B cell (primary cell): ENCODE results near the gene TFF1. TPM values are rescaled to one million over a fixed set of nuclear protein-coding genes. Genes with fewer than 3 reads are reported as not detected.
A peak's percentile ranks its signal among the peaks of the same experiment; 100 is the strongest.

ENCODE experiments used
- ATAC-seq: fragments of 200-7000 bp; cut with Tn5 transposase; one replicate; pipeline ENCODE4 v1.10.0; 2021; ENCODE audit warnings: low read depth, mild to moderate bottlenecking, moderate number of reproducible peaks, moderate library complexity
- CTCF ChIA-PET: fragments of 350-600 bp; sonication (Branson Sonifier 250); formaldehyde crosslinking; loops from one replicate; lab custom pipeline; 2021; ENCODE audit warnings: antibody characterized with exemption, inconsistent platforms; lab: Charles Lee
- POLR2A ChIA-PET: fragments of 350-600 bp; sonication (Branson Sonifier 250); formaldehyde crosslinking; loops from one replicate; lab custom pipeline; 2021; ENCODE audit warnings: antibody characterized with exemption; lab: Charles Lee
- DNase-seq: peaks from one replicate; pipeline ENCODE4 v3.0.0; 2013
- H2AFZ ChIP-seq: 2 replicates; pipeline ENCODE4 v1.6.1; 2012; ENCODE audit warnings: mild to moderate bottlenecking, low read depth, low read length; ENCODE audit not compliant: insufficient read depth, poor library complexity, severe bottlenecking
- H3K27ac ChIP-seq, 2 donors: 1 replicate in 1 of 2; 2 replicates in 1 of 2; pipeline ENCODE4 v1.5.1; 2012 to 2013; ENCODE audit warnings: low read length in 2 of 2, mild to moderate bottlenecking in 2 of 2, moderate library complexity in 1 of 2
- H3K27me3 ChIP-seq, 4 experiments: fragments of 200-600 bp in 1 of 4; sonication (generic) in 1 of 4; replicated peaks in 1 of 4; 1 replicate in 2 of 4; 2 replicates in 2 of 4; pipeline versions ENCODE4 v1.6.1 to v1.7.0; 2013 to 2016; ENCODE audit warnings: low read length in 3 of 4, mild to moderate bottlenecking in 2 of 4, mixed read lengths in 1 of 4, moderate library complexity in 1 of 4; ENCODE audit not compliant: insufficient read depth in 4 of 4, control insufficient read depth in 3 of 4; ENCODE audit errors: control extremely low read depth in 1 of 4
- H3K36me3 ChIP-seq, 2 experiments: replicated peaks in 1 of 2; 1 replicate in 1 of 2; 2 replicates in 1 of 2; pipeline versions ENCODE4 v1.6.1 to v1.7.1; 2013; ENCODE audit warnings: low read length in 1 of 2; ENCODE audit not compliant: insufficient read depth in 2 of 2, control insufficient read depth in 1 of 2; ENCODE audit errors: control extremely low read depth in 1 of 2, extremely low read depth in 1 of 2
- H3K4me1 ChIP-seq, 2 donors: fragments of 200-600 bp in 1 of 2; sonication (generic) in 1 of 2; 1 replicate in 1 of 2; 2 replicates in 1 of 2; pipeline versions ENCODE4 v1.5.1 to v1.6.1; 2013 to 2017; ENCODE audit warnings: low read length in 2 of 2; ENCODE audit not compliant: control insufficient read depth in 2 of 2, insufficient read depth in 2 of 2
- H3K4me2 ChIP-seq: replicated peaks from 2 replicates; pipeline ENCODE3; 2012; ENCODE audit warnings: mild to moderate bottlenecking, low read depth, low read length; ENCODE audit not compliant: poor library complexity, severe bottlenecking
- H3K4me3 ChIP-seq, 5 experiments: fragments of 200-600 bp in 1 of 5; sonication (generic) in 1 of 5; 1 replicate in 3 of 5; 2 replicates in 2 of 5; pipeline versions ENCODE4 v1.5.1 to v1.7.0; 2011 to 2016; ENCODE audit warnings: low read length in 4 of 5, mild to moderate bottlenecking in 4 of 5, low read depth in 2 of 5, control low read depth in 1 of 5, moderate library complexity in 1 of 5; ENCODE audit not compliant: insufficient read depth in 1 of 5; ENCODE audit errors: control extremely low read depth in 1 of 5, extremely low read depth in 1 of 5
- H3K79me2 ChIP-seq: fragments of 200-600 bp; sonication (generic); one replicate; pipeline ENCODE4 v1.6.0; 2016; ENCODE audit warnings: low read length; ENCODE audit not compliant: control insufficient read depth, insufficient read depth
- H3K9ac ChIP-seq: fragments of 200-600 bp; sonication (generic); 2 replicates; pipeline ENCODE4 v1.6.1; 2017; ENCODE audit warnings: mild to moderate bottlenecking, low read length, moderate library complexity
- H3K9me3 ChIP-seq, 3 donors: one replicate each; pipeline versions ENCODE4 v1.6.1 to v1.7.1; 2013; ENCODE audit warnings: low read length in 2 of 3; ENCODE audit not compliant: control insufficient read depth in 2 of 3, insufficient read depth in 1 of 3; ENCODE audit errors: control extremely low read depth in 1 of 3
- H4K20me1 ChIP-seq: 2 replicates; pipeline ENCODE4 v1.6.0; 2012; ENCODE audit warnings: mild to moderate bottlenecking, low read length; ENCODE audit not compliant: insufficient read depth, control insufficient read depth, poor library complexity, severe bottlenecking
- H3K27ac Mint-ChIP-seq: one replicate; pipeline ENCODE4 v1.8.0; 2021; ENCODE audit warnings: mixed read lengths
- H3K27me3 Mint-ChIP-seq: one replicate; pipeline ENCODE4 v1.8.0; 2021; ENCODE audit warnings: mixed read lengths
- H3K4me1 Mint-ChIP-seq: one replicate; pipeline ENCODE4 v1.8.0; 2021; ENCODE audit warnings: mixed read lengths
- H3K4me3 Mint-ChIP-seq: one replicate; pipeline ENCODE4 v1.8.0; 2021; ENCODE audit warnings: mixed read lengths
- H3K9me3 Mint-ChIP-seq: one replicate; pipeline ENCODE4 v1.8.0; 2022; ENCODE audit warnings: mixed read lengths; ENCODE audit not compliant: insufficient read depth
- EZH2 ChIP-seq: IDR thresholded peaks from 2 replicates; pipeline ENCODE4 v1.6.1; 2012; ENCODE audit warnings: borderline replicate concordance, low read depth, mild to moderate bottlenecking, moderate library complexity, low read length; ENCODE audit not compliant: insufficient read depth, poor library complexity, severe bottlenecking
- WGBS: methylation state at CpG from one replicate; pipeline ENCODE4 v1.1.5; 2013; ENCODE audit warnings: missing lambda C conversion rate; ENCODE audit not compliant: insufficient coverage; 5-methylcytosine and 5-hydroxymethylcytosine counted together
- intact Hi-C: fragments of 100-400 bp; cut with micrococcal nuclease; formaldehyde crosslinking; loops from one replicate; pipeline ENCODE4 v1.10.0; 2022
- polyA plus RNA-seq: library from polyadenylated mRNA; depleted of rRNA; stranded (reverse); fragments of >200 nt; gene quantifications from 2 replicates; pipeline ENCODE4 v1.2.3, GENCODE V29; 2012
- total RNA-seq, 2 donors: library from RNA; stranded (reverse); fragments of 120-200 nt in 1 of 2; gene quantifications; 1 replicate in 1 of 2; 2 replicates in 1 of 2; pipeline versions ENCODE4 v1.2.3 to v1.2.4, GENCODE V29; 2013 to 2022
- TF ChIP-seq, protein P1 (sequence below): fragments of 200-600 bp; IDR thresholded peaks from one replicate; pipeline ENCODE4 v1.8.0; 2022; ENCODE audit warnings: antibody characterized with exemption, mild to moderate bottlenecking

TFF1 gene
- total and polyA plus RNA-seq, 2 donors (not counting 1 experiment from before 2014, with no cell fraction given), result not detected

DNA sequence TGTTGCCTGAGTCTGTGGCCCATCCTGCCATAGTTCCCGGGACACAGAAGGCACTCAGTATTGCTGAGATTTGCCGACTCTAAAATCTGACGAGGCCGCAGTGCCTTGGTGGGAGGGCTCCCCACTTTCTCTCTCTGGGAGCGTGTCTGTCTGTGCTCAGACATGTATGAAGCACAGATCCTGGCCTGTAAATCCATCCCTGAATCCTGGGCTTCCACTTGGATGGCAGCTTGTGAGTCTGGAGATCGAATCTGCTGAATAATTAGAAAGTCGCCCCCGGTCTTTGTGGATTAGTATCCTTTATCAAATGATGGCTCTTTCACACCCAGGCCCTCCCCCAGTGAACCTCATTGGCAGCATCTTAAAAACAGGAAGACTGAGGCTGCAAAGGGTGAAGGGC is 47.7 kb upstream of the TFF1 start:
- peaks cover 14% of the 10 kb centered on the region for H3K27me3 Mint-ChIP-seq
- ChIA-PET POLR2A (no interaction called here), CTCF (interaction anchor here (1.2 kb wide), 1 partner anchor 577 kb away, joined by 3 read pairs; no protein-coding TSS in a partner anchor)
- H2AFZ ChIP-seq, result no peak overlapping the region
- H3K9me3 ChIP-seq, result no peaks in the 10 kb centered on the region
- H3K4me1 ChIP-seq, result peaks cover 6 to 16% of the 10 kb centered on the region in 2 donors
- DNase-seq, result no peak
- intact Hi-C loops, result loop anchor here (2.0 kb wide), 1 partner anchor 21 kb away; no protein-coding TSS in a partner anchor
- H3K27me3 ChIP-seq, result peaks cover 0 to 3% (median 0%) of the 10 kb centered on the region in 4 experiments
- no peak overlapping the region for H3K4me2 ChIP-seq
- H3K9me3 Mint-ChIP-seq, result no peaks in the 10 kb centered on the region
- no peaks in the 10 kb centered on the region for H3K36me3 ChIP-seq
- H3K79me2 ChIP-seq, result no peaks in the 10 kb centered on the region
- WGBS, result 94% methylated on average over 6 of the region's 8 CpGs
- no peak overlapping the region for H3K9ac ChIP-seq
- no peak overlapping the region for H3K27ac ChIP-seq
- no peaks in the 10 kb centered on the region for H4K20me1 ChIP-seq
- no peak overlapping the region for H3K4me3 ChIP-seq
- H3K4me3 Mint-ChIP-seq, result no peak overlapping the region
- peak overlapping the region; percentile 33 for H3K27ac Mint-ChIP-seq
- TF ChIP-seq, protein P1, sequence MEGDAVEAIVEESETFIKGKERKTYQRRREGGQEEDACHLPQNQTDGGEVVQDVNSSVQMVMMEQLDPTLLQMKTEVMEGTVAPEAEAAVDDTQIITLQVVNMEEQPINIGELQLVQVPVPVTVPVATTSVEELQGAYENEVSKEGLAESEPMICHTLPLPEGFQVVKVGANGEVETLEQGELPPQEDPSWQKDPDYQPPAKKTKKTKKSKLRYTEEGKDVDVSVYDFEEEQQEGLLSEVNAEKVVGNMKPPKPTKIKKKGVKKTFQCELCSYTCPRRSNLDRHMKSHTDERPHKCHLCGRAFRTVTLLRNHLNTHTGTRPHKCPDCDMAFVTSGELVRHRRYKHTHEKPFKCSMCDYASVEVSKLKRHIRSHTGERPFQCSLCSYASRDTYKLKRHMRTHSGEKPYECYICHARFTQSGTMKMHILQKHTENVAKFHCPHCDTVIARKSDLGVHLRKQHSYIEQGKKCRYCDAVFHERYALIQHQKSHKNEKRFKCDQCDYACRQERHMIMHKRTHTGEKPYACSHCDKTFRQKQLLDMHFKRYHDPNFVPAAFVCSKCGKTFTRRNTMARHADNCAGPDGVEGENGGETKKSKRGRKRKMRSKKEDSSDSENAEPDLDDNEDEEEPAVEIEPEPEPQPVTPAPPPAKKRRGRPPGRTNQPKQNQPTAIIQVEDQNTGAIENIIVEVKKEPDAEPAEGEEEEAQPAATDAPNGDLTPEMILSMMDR, result no peak
- no peak for TF ChIP-seq EZH2
- ATAC-seq, result no peak
- peaks cover 32% of the 10 kb centered on the region for H3K4me1 Mint-ChIP-seq

DNA sequence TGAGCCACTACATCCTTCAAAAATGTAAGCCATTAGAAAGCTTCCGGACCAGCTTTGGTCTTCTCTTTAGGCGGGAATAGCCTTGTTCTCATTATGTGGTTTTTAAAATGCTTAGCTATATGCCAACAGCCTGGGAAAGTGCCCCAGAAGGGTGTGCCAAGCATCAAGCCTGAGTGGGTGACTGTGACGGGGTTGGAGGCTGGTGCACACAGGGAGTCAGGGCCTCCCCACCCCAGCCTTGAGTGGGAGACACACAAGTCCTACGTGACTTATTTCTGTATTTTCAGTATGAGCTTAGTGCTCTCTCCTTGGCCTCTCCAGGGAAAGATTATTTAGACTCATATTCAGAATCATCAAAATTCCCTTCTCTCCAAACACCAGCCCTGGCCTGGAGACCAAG is 47.2 kb upstream of the TFF1 start:
- H3K9me3 Mint-ChIP-seq, result no peaks in the 10 kb centered on the region
- Histone ChIP-seq H2AFZ (no peak overlapping the region), H3K9me3 (no peaks in the 10 kb centered on the region), H3K4me3 (no peak overlapping the region), H3K27ac (no peak overlapping the region), H3K27me3 (no peaks in the 10 kb centered on the region), H3K79me2 (no peaks in the 10 kb centered on the region), H3K4me1 (peaks cover 6 to 16% of the 10 kb centered on the region in 2 donors), H3K9ac (no peak overlapping the region), H3K4me2 (no peak overlapping the region), H3K36me3 (no peaks in the 10 kb centered on the region), H4K20me1 (no peaks in the 10 kb centered on the region)
- peaks cover 32% of the 10 kb centered on the region for H3K4me1 Mint-ChIP-seq
- ATAC-seq (no peak), DNase-seq (no peak)
- intact Hi-C loops, result no loop called here
- TF ChIP-seq, protein P1, result no peak
- no peak for TF ChIP-seq EZH2
- ChIA-PET POLR2A (no interaction called here), CTCF (interaction anchor here (1.2 kb wide), 1 partner anchor 576 kb away, joined by 3 read pairs; no protein-coding TSS in a partner anchor)
- H3K4me3 Mint-ChIP-seq, result no peak overlapping the region
- 67% methylated on average over 1 of the region's 4 CpGs for WGBS
- peak overlapping the region; percentile 51 for H3K27ac Mint-ChIP-seq
- H3K27me3 Mint-ChIP-seq, result peaks cover 10% of the 10 kb centered on the region
